ENCODE measurements around the gene PCDHGA1.

The PCDHGA1 gene

DNA sequence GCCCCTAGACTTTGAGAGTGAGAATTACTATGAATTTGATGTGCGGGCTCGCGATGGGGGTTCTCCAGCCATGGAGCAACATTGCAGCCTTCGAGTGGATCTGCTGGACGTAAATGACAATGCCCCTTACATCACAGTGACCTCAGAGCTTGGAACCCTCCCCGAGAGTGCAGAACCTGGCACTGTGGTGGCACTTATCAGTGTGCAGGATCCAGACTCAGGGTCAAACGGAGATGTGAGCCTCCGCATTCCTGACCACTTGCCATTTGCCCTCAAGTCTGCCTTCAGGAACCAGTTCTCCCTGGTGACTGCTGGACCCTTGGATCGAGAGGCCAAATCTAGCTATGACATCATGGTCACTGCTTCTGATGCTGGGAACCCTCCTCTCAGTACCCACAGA lies 155.8 kb downstream of the PCDHGA1 start:
- TF ChIP-seq Cebpa-rat (IDR thresholded peaks at IDR 0.05) = no peak
- H3K4me3 ChIP-seq = peak overlapping the region in 4 of 10 experiments; percentile 56 to 66 (median 62); a peak in 4 of 20 replicates
- H3K9me3 ChIP-seq (replicated peaks in 1 of 11) = peaks cover 0 to 14% (median 0%) of the 10 kb centered on the region in 11 experiments; a peak in 4 of 22 replicates
- no peak overlapping the region for H3K9ac ChIP-seq
- peak overlapping the region; percentile 93 to 99 (median 97); a peak in 21 of 22 replicates for H3K4me2 ChIP-seq
- no peaks in the 10 kb centered on the region for H3K27me3 ChIP-seq
- H3K27ac ChIP-seq = no peak overlapping the region
- H3K36me3 ChIP-seq = peaks cover 13 to 91% (median 58%) of the 10 kb centered on the region in 11 experiments
- peaks cover 5 to 99% (median 87%) of the 10 kb centered on the region in 11 experiments; a peak in 17 of 22 replicates for H4K20me1 ChIP-seq
- H3K4me1 ChIP-seq = peaks cover 87 to 100% (median 96%) of the 10 kb centered on the region in 10 experiments

GRCh38 chr5:141487131-141487530 lies 156.8 kb downstream of the PCDHGA1 start:
- Histone ChIP-seq H3K27me3 (no peaks in the 10 kb centered on the region), H3K36me3 (peaks cover 13 to 90% (median 53%) of the 10 kb centered on the region in 11 experiments), H4K20me1 (peaks cover 5 to 88% (median 76%) of the 10 kb centered on the region in 11 experiments; a peak in 17 of 22 replicates), H3K27ac (no peak overlapping the region), H3K9me3 (replicated peaks in 1 of 11) (peaks cover 0 to 14% (median 0%) of the 10 kb centered on the region in 11 experiments; a peak in 4 of 22 replicates), H3K4me2 (peak overlapping the region; percentile 93 to 99 (median 97); a peak in 21 of 22 replicates), H3K4me3 (peak overlapping the region in 1 of 10 experiments; percentile 9; a peak in 1 of 20 replicates), H3K4me1 (peaks cover 91 to 100% (median 97%) of the 10 kb centered on the region in 10 experiments), H3K9ac (no peak overlapping the region)
- TF ChIP-seq Cebpa-rat (IDR thresholded peaks at IDR 0.05) = no peak

- TF ChIP-seq Cebpa-rat (IDR thresholded peaks at IDR 0.05) = no peak
- H3K4me2 ChIP-seq = peak within 1 kb of the TSS; percentile 93 to 99 (median 97)
These were observed 158.6 kb downstream of the PCDHGA1 start, which contains the start of gene PCDHGC5 for GRCh38 chr5:141488591-141489561. Gene PCDHGC5, plus strand, starts transcription at chr5:141489081. Its CDS starts 160 bp downstream, at chr5:141489241.

DNA sequence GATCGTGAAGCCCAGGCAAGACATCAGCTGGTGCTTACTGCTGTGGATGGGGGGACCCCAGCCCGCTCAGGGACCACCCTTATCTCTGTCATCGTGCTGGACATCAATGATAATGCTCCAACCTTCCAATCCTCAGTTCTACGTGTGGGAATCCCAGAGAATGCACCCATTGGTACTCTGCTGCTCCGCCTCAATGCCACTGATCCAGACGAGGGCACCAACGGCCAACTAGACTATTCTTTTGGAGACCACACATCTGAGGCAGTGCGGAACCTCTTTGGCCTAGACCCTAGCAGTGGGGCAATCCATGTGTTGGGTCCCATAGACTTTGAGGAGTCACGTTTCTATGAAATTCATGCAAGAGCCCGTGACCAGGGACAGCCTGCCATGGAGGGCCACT lies 159.5 kb downstream of the PCDHGA1 start:
- H3K27ac ChIP-seq = peak overlapping the region in 3 of 11 experiments; percentile 1 to 9 (median 2); a peak in 1 of 22 replicates
- H3K36me3 ChIP-seq = peaks cover 13 to 73% (median 53%) of the 10 kb centered on the region in 11 experiments
- no peak for TF ChIP-seq Cebpa-rat (IDR thresholded peaks at IDR 0.05)
- peaks cover 4 to 63% (median 50%) of the 10 kb centered on the region in 11 experiments; a peak in 17 of 22 replicates for H4K20me1 ChIP-seq
- H3K9me3 ChIP-seq (replicated peaks in 1 of 11) = peaks cover 0 to 14% (median 0%) of the 10 kb centered on the region in 11 experiments; a peak in 4 of 22 replicates
- peak overlapping the region in 3 of 11 experiments; percentile 17 to 88 (median 37); a peak in 4 of 22 replicates for H3K9ac ChIP-seq
- H3K4me3 ChIP-seq = peak overlapping the region in 4 of 10 experiments; percentile 63 to 77 (median 66); a peak in 7 of 20 replicates
- H3K4me2 ChIP-seq = peak overlapping the region; percentile 93 to 99 (median 97)
- peaks cover 98 to 100% (median 100%) of the 10 kb centered on the region in 10 experiments for H3K4me1 ChIP-seq
- H3K27me3 ChIP-seq = no peaks in the 10 kb centered on the region

More at GRCh38 chr5:141488591-141489561, 158.6 kb downstream of the PCDHGA1 start, which contains the start of gene PCDHGC5:
- Histone ChIP-seq H3K27me3 (no peaks in the 10 kb centered on the region), H3K9ac (peak within 1 kb of the TSS in 5 of 11 experiments; percentile 3 to 37 (median 17); a peak in 5 of 22 replicates), H3K4me1 (peaks cover 97 to 100% (median 99%) of the 10 kb centered on the region in 10 experiments), H4K20me1 (peaks cover 5 to 72% (median 60%) of the 10 kb centered on the region in 11 experiments; a peak in 17 of 22 replicates), H3K4me3 (peak within 1 kb of the TSS in 4 of 10 experiments; percentile 63 to 77 (median 66); a peak in 7 of 20 replicates), H3K27ac (peak within 1 kb of the TSS in 3 of 11 experiments; percentile 2 to 23 (median 13); a peak in 3 of 22 replicates), H3K9me3 (replicated peaks in 1 of 11) (peaks cover 0 to 14% (median 0%) of the 10 kb centered on the region in 11 experiments; a peak in 4 of 22 replicates), H3K36me3 (peaks cover 13 to 79% (median 53%) of the 10 kb centered on the region in 11 experiments)

GRCh38 chr5:141490271-141490670 lies 160.0 kb downstream of the PCDHGA1 start:
- TF ChIP-seq Cebpa-rat (IDR thresholded peaks at IDR 0.05) = no peak
- peaks cover 98 to 100% (median 100%) of the 10 kb centered on the region in 10 experiments for H3K4me1 ChIP-seq
- H3K27ac ChIP-seq = peak overlapping the region in 2 of 11 experiments; percentile 91 to 94; a peak in 2 of 22 replicates
- peak overlapping the region; percentile 93 to 99 (median 97) for H3K4me2 ChIP-seq
- peak overlapping the region in 3 of 11 experiments; percentile 86 to 88 (median 88); a peak in 5 of 22 replicates for H3K9ac ChIP-seq
- peak overlapping the region in 6 of 10 experiments; percentile 62 to 77 (median 64); a peak in 9 of 20 replicates for H3K4me3 ChIP-seq
- H3K9me3 ChIP-seq (replicated peaks in 1 of 11) = peaks cover 0 to 14% (median 0%) of the 10 kb centered on the region in 11 experiments; a peak in 4 of 22 replicates
- H3K27me3 ChIP-seq = no peaks in the 10 kb centered on the region
- H3K36me3 ChIP-seq = peaks cover 13 to 68% (median 51%) of the 10 kb centered on the region in 11 experiments
- H4K20me1 ChIP-seq = peaks cover 3 to 59% (median 46%) of the 10 kb centered on the region in 11 experiments; a peak in 17 of 22 replicates

DNA sequence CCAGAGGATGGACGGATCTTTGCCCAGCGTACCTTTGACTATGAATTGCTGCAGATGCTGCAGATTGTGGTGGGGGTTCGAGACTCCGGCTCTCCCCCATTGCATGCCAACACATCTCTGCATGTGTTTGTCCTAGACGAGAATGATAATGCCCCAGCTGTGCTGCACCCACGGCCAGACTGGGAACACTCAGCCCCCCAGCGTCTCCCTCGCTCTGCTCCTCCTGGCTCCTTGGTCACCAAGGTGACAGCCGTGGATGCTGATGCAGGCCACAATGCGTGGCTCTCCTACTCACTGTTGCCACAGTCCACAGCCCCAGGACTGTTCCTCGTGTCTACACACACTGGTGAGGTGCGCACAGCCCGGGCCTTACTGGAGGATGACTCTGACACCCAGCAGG lies 160.5 kb downstream of the PCDHGA1 start:
- H4K20me1 ChIP-seq = peaks cover 0 to 54% (median 41%) of the 10 kb centered on the region in 11 experiments; a peak in 17 of 22 replicates
- H3K9ac ChIP-seq = peak overlapping the region in 10 of 11 experiments; percentile 82 to 90 (median 86); a peak in 20 of 22 replicates
- H3K27me3 ChIP-seq = no peaks in the 10 kb centered on the region
- H3K4me2 ChIP-seq = peak overlapping the region; percentile 93 to 99 (median 97)
- peaks cover 12 to 63% (median 46%) of the 10 kb centered on the region in 11 experiments for H3K36me3 ChIP-seq
- H3K4me3 ChIP-seq = peak overlapping the region; percentile 52 to 77 (median 62); a peak in 18 of 20 replicates
- H3K4me1 ChIP-seq = peaks cover 98 to 100% (median 100%) of the 10 kb centered on the region in 10 experiments
- H3K27ac ChIP-seq = peak overlapping the region in 9 of 11 experiments; percentile 88 to 97 (median 94); a peak in 18 of 22 replicates
- H3K9me3 ChIP-seq (replicated peaks in 1 of 11) = peaks cover 0 to 14% (median 0%) of the 10 kb centered on the region in 11 experiments; a peak in 4 of 22 replicates
- no peak for TF ChIP-seq Cebpa-rat (IDR thresholded peaks at IDR 0.05)

DNA sequence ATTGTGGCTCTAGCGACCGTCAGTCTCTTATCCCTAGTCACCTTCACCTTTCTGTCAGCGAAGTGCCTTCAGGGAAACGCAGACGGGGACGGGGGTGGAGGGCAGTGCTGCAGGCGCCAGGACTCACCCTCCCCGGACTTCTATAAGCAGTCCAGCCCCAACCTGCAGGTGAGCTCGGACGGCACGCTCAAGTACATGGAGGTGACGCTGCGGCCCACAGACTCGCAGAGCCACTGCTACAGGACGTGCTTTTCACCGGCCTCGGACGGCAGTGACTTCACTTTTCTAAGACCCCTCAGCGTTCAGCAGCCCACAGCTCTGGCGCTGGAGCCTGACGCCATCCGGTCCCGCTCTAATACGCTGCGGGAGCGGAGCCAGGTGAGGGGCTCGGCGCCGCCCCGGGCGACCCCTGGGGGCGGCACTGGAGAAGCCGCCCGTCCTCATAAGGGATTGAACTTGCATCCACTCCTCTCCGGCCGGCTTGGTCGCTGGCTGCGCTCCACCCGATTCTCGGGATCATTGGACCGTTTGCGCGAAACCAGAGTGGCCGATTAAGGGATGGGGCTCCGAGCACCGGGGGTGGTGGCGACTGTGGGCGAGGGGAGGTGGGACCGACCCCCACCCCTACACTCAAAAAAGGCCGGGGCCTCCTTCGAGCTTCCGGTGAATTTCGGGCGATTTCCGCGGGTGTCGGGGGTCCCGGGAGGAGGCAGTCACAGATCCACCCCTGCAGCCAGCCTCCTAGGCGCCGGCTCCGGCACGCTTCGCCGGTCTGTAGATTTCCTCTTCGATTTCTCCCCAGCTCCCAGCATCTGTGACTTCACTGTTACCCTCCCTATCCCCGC lies 161.2 kb downstream of the PCDHGA1 start:
- peaks cover 98 to 100% (median 100%) of the 10 kb centered on the region in 10 experiments for H3K4me1 ChIP-seq

More for the DNA sequence above, 161.2 kb downstream of the PCDHGA1 start:
- peaks cover 0 to 46% (median 33%) of the 10 kb centered on the region in 11 experiments; a peak in 14 of 22 replicates for H4K20me1 ChIP-seq
- H3K9ac ChIP-seq = peak overlapping the region; percentile 80 to 90 (median 86)
- peak overlapping the region; percentile 93 to 99 (median 97) for H3K4me2 ChIP-seq
- H3K4me3 ChIP-seq = peak overlapping the region; percentile 52 to 77 (median 62)
- no peak for TF ChIP-seq Cebpa-rat (IDR thresholded peaks at IDR 0.05)
- H3K27ac ChIP-seq = peak overlapping the region in 10 of 11 experiments; percentile 81 to 97 (median 93); a peak in 21 of 22 replicates
- peaks cover 0 to 7% (median 0%) of the 10 kb centered on the region in 11 experiments; a peak in 3 of 22 replicates for H3K9me3 ChIP-seq (replicated peaks in 1 of 11)
- H3K27me3 ChIP-seq = no peaks in the 10 kb centered on the region
- H3K36me3 ChIP-seq = peaks cover 4 to 62% (median 43%) of the 10 kb centered on the region in 11 experiments; a peak in 21 of 22 replicates
